ENCODE data around the gene ILK. TPM values are rescaled to one million over a fixed set of nuclear protein-coding genes. Genes with fewer than 3 reads are reported as not detected.

ILK gene
- total RNA-seq, 1 experiment from 2014 or later, result 73.5 TPM

GRCh38 chr11:6611963-6612212, 8.3 kb downstream of the ILK start:
- ChIA-PET POLR2A (interaction anchor here (1.0 to 1.2 kb wide), 2 partner anchors 10 to 69 kb away, joined by 4 read pairs; no protein-coding TSS in a partner anchor), RAD21 (ENCODE audit: low non-redundant PET in 1 of 2, low total read pairs in 2 of 2, uncharacterized antibody in 2 of 2, unreplicated experiment in 2 of 2) (no interaction called here), CTCF (interaction anchor here (0.6 to 2.1 kb wide), 4 partner anchors 60 to 233 kb away, joined by 4 to 11 read pairs (median 4); partner anchors contain the start of gene MRPL17)
- peak overlapping the region; percentile 93 for H3K27ac ChIP-seq (ENCODE audit: low read depth, low read length)
- peaks cover 21 to 46% of the 10 kb centered on the region in 2 experiments for H3K36me3 ChIP-seq (ENCODE audit: control insufficient read depth in 1 of 2, insufficient read depth in 2 of 2, low read length in 2 of 2)
- DNase-seq (ENCODE audit: low read depth, low spot score), result no peak
- H3K4me2 ChIP-seq (ENCODE audit: low read length), result peak overlapping the region; percentile 91
- peak; percentile 26 for ATAC-seq
- H2AFZ ChIP-seq (ENCODE audit: low read depth, low read length, poor library complexity, severe bottlenecking), result no peak overlapping the region
- no peaks in the 10 kb centered on the region for H4K20me1 ChIP-seq (ENCODE audit: insufficient read depth)
- no peaks in the 10 kb centered on the region for H3K9me3 ChIP-seq (ENCODE audit: control insufficient read depth in 1 of 2, insufficient read depth in 1 of 2, low read depth in 1 of 2, low read length in 2 of 2)
- intact Hi-C loops (cut with micrococcal nuclease), result no loop called here
- H3K4me3 ChIP-seq (replicated peaks in 1 of 2; ENCODE audit: low read depth in 1 of 2, low read length in 2 of 2), result peak overlapping the region; percentile 71 to 92
- H3K9me2 ChIP-seq (ENCODE audit: insufficient read depth), result no peaks in the 10 kb centered on the region
- peak overlapping the region; percentile 73 for H3K9ac ChIP-seq (ENCODE audit: low read length)
- H3K4me1 ChIP-seq (ENCODE audit: control insufficient read depth in 1 of 2, insufficient read depth in 2 of 2, low read length in 2 of 2), result peaks cover 11 to 36% of the 10 kb centered on the region in 2 experiments; a peak in 3 of 4 replicates
- BruUV-seq (replicated peaks), result no TSS peak
- peaks cover 36% of the 10 kb centered on the region for H3K79me2 ChIP-seq (ENCODE audit: insufficient read depth, low read length)
- H3K27me3 ChIP-seq (ENCODE audit: insufficient read depth, low read length), result no peaks in the 10 kb centered on the region
- TF ChIP-seq POLR2A (IDR thresholded peaks at IDR 0.05; ENCODE audit: borderline replicate concordance, extremely low read depth, insufficient read depth, insufficient read length) (no peak), ZFX (IDR thresholded peaks at IDR 0.05) (peak; percentile 71; the same call in 1 of the 2 replicates)

DNA sequence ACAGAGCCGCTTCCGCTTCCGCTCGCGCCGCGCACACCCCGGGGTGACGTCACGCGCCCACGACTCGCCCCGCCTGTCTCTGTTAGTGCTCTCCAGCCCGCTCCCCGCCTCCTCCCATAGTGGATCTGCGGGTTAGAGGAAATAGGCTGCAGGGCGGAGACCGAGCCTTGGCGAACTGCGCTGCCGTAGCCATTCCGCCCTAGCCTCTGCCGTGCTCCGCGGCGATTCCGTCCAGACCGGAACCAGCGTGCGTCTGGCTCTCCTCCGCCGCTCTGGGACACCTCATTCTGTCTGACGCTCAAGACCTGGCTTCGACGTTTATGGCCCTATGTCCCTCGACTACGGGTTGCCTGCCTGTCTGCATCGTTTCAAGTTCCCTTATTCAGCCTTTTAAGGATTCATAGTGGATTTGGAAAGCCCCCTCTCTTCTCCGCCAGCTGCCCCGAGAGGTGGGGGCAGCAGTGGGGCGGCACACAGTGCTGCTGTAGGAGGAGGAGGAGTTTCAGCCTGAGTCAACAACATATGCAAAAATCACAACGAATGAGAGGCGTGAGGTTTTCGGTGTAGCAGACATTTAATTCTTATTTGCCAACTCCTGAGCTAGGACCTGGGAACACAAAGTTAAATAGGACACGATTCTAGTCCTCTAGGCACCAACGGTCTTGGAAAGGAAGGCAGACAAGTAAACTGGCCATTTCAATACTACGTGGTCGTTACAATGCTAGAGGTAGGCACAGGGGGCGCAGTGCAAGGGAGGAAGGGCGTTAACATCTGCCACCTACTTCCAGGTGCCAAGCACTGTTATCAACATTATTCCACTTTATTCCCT, 8.9 kb downstream of the ILK start, which contains the start of gene TAF10:
Gene TAF10, minus strand, starts transcription at position 4 of the 829 bp plus-strand sequence. CDS start 27 bp downstream, outside the sequence.
- BruUV-seq (replicated peaks), result TSS peak; percentile 94
- H3K4me2 ChIP-seq (ENCODE audit: low read length), result peak within 1 kb of the TSS; percentile 91
- H3K9me2 ChIP-seq (ENCODE audit: insufficient read depth), result no peaks in the 10 kb centered on the region
- H3K4me1 ChIP-seq (ENCODE audit: control insufficient read depth in 1 of 2, insufficient read depth in 2 of 2, low read length in 2 of 2), result peaks cover 7 to 31% of the 10 kb centered on the region in 2 experiments; a peak in 3 of 4 replicates
- RAD21 ChIA-PET (ENCODE audit: low non-redundant PET in 1 of 2, low total read pairs in 2 of 2, uncharacterized antibody in 2 of 2, unreplicated experiment in 2 of 2), result no interaction called here
- no peaks in the 10 kb centered on the region for H4K20me1 ChIP-seq (ENCODE audit: insufficient read depth)
- peak within 1 kb of the TSS; percentile 71 to 92 for H3K4me3 ChIP-seq (replicated peaks in 1 of 2; ENCODE audit: low read depth in 1 of 2, low read length in 2 of 2)
- DNase-seq (ENCODE audit: low read depth, low spot score), result peak; percentile 75
- intact Hi-C loops (cut with micrococcal nuclease), result no loop called here
- POLR2A ChIA-PET, result interaction anchor here (1.0 to 1.2 kb wide), 2 partner anchors 9 to 68 kb away, joined by 4 read pairs; no protein-coding TSS in a partner anchor
- H3K9ac ChIP-seq (ENCODE audit: low read length), result peak within 1 kb of the TSS; percentile 73
- peaks cover 33% of the 10 kb centered on the region for H3K79me2 ChIP-seq (ENCODE audit: insufficient read depth, low read length)
- CTCF ChIA-PET, result interaction anchor here (0.6 to 2.1 kb wide), 4 partner anchors 59 to 233 kb away, joined by 4 to 11 read pairs (median 4); partner anchors contain the start of gene MRPL17
- H3K36me3 ChIP-seq (ENCODE audit: control insufficient read depth in 1 of 2, insufficient read depth in 2 of 2, low read length in 2 of 2), result peaks cover 21 to 43% of the 10 kb centered on the region in 2 experiments
- peak within 1 kb of the TSS; percentile 93 for H3K27ac ChIP-seq (ENCODE audit: low read depth, low read length)
- no peaks in the 10 kb centered on the region for H3K9me3 ChIP-seq (ENCODE audit: control insufficient read depth in 1 of 2, insufficient read depth in 1 of 2, low read depth in 1 of 2, low read length in 2 of 2)
- no peak within 1 kb of the TSS for H2AFZ ChIP-seq (ENCODE audit: low read depth, low read length, poor library complexity, severe bottlenecking)
- ATAC-seq, result peak; percentile 90
- H3K27me3 ChIP-seq (ENCODE audit: insufficient read depth, low read length), result no peaks in the 10 kb centered on the region
- TF ChIP-seq EZH2phosphoT487 (IDR thresholded peaks at IDR 0.05; ENCODE audit: borderline replicate concordance) (no peak), CEBPB (IDR thresholded peaks at IDR 0.05; ENCODE audit: low read depth) (no peak), ZFX (IDR thresholded peaks at IDR 0.05) (peak; percentile 10; the same call in 1 of the 2 replicates), POLR2A (IDR thresholded peaks at IDR 0.05; ENCODE audit: borderline replicate concordance, extremely low read depth, insufficient read depth, insufficient read length) (peak; percentile 75), JUND (IDR thresholded peaks at IDR 0.05) (no peak), SP1 (IDR thresholded peaks at IDR 0.05; ENCODE audit: low read depth) (no peak), POLR2AphosphoS5 (IDR thresholded peaks at IDR 0.05; ENCODE audit: low read depth, low read length) (peak; percentile 98), ZNF274 (IDR thresholded peaks at IDR 0.05; ENCODE audit: low read depth, low read length) (no peak), SRF (IDR thresholded peaks at IDR 0.05; ENCODE audit: low read depth) (no peak), ELF1 (IDR thresholded peaks at IDR 0.05; ENCODE audit: borderline replicate concordance, low read depth) (no peak), REST (IDR thresholded peaks at IDR 0.05; ENCODE audit: low read depth) (no peak), YY1 (IDR thresholded peaks at IDR 0.05; ENCODE audit: extremely low read depth, insufficient replicate concordance, low read depth, low read length) (no peak)
- TF ChIP-seq, protein P1, sequence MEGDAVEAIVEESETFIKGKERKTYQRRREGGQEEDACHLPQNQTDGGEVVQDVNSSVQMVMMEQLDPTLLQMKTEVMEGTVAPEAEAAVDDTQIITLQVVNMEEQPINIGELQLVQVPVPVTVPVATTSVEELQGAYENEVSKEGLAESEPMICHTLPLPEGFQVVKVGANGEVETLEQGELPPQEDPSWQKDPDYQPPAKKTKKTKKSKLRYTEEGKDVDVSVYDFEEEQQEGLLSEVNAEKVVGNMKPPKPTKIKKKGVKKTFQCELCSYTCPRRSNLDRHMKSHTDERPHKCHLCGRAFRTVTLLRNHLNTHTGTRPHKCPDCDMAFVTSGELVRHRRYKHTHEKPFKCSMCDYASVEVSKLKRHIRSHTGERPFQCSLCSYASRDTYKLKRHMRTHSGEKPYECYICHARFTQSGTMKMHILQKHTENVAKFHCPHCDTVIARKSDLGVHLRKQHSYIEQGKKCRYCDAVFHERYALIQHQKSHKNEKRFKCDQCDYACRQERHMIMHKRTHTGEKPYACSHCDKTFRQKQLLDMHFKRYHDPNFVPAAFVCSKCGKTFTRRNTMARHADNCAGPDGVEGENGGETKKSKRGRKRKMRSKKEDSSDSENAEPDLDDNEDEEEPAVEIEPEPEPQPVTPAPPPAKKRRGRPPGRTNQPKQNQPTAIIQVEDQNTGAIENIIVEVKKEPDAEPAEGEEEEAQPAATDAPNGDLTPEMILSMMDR (IDR thresholded peaks at IDR 0.05 in 2 of 3, conservative IDR thresholded peaks at IDR 0.05 in 1 of 3; ENCODE audit: borderline replicate concordance in 1 of 3, insufficient read depth in 1 of 3, low read depth in 2 of 3, low read length in 2 of 3), result peak in 2 of 3 experiments; percentile 63 to 67; a peak in 4 of 6 replicates

Measured in HCT116 (cell line).